Kidney epithelial cell (primary cell): ENCODE measurements around the gene TBC1D16. TPM values are rescaled to one million over a fixed set of nuclear protein-coding genes. Genes with fewer than 3 reads are reported as not detected.

Experiments
- DNase-seq: peaks from one replicate; pipeline ENCODE4 v3.0.0-alpha.2; 2010; ENCODE audit warnings: low read depth
- H3K27me3 ChIP-seq: 2 replicates; pipeline ENCODE4 v1.6.0; 2011; ENCODE audit warnings: low read length; ENCODE audit not compliant: control insufficient read depth, insufficient read depth
- H3K36me3 ChIP-seq: 2 replicates; pipeline ENCODE4 v1.5.1; 2011; ENCODE audit warnings: low read length; ENCODE audit not compliant: control insufficient read depth, insufficient read depth
- H3K4me3 ChIP-seq: 2 replicates; pipeline ENCODE4 v1.5.1; 2011; ENCODE audit warnings: low read depth, mild to moderate bottlenecking, control low read depth, low read length
- total RNA-seq: library from RNA; depleted of rRNA; stranded (reverse); fragments of >200 nt; gene quantifications from 2 replicates; pipeline ENCODE4 v1.2.3, GENCODE V29; 2015
- TF ChIP-seq, protein P1 (sequence below): IDR thresholded peaks from 2 replicates; pipeline ENCODE4 v1.5.1; 2011; ENCODE audit warnings: mild to moderate bottlenecking, moderate library complexity, low read length, control low read depth, inconsistent platforms; ENCODE audit not compliant: insufficient read depth, poor library complexity, severe bottlenecking

TBC1D16 gene
- total RNA-seq, 1 donor from 2014 or later, result 58.5 TPM

DNA sequence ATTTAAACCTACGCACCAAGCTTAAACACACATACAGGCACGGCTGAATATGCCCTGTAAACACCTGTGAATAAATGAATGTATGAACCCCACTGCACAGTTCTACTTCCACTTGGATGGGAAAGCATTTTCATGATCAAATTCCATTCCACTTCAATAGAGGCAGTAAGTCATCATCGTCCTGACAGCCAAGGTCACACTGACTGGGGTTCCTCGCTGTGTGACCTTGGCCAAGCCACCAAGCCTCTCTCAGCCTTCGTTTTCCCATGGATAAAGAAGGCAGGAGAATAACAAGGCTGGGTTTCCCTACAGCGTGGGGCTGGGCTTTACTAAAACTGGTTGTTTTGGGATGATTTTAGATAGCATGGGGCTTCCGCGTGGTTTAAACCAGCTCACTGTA, 82.8 kb downstream of the TBC1D16 start:
- TF ChIP-seq, protein P1, sequence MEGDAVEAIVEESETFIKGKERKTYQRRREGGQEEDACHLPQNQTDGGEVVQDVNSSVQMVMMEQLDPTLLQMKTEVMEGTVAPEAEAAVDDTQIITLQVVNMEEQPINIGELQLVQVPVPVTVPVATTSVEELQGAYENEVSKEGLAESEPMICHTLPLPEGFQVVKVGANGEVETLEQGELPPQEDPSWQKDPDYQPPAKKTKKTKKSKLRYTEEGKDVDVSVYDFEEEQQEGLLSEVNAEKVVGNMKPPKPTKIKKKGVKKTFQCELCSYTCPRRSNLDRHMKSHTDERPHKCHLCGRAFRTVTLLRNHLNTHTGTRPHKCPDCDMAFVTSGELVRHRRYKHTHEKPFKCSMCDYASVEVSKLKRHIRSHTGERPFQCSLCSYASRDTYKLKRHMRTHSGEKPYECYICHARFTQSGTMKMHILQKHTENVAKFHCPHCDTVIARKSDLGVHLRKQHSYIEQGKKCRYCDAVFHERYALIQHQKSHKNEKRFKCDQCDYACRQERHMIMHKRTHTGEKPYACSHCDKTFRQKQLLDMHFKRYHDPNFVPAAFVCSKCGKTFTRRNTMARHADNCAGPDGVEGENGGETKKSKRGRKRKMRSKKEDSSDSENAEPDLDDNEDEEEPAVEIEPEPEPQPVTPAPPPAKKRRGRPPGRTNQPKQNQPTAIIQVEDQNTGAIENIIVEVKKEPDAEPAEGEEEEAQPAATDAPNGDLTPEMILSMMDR, result no peak
- Histone ChIP-seq H3K36me3 (peaks cover 1% of the 10 kb centered on the region), H3K4me3 (no peak overlapping the region), H3K27me3 (no peaks in the 10 kb centered on the region)
- DNase-seq, result no peak

GRCh38 chr17:79952265-79952877, 83.3 kb downstream of the TBC1D16 start:
- Histone ChIP-seq H3K36me3 (peaks cover 1% of the 10 kb centered on the region), H3K27me3 (no peaks in the 10 kb centered on the region), H3K4me3 (no peak overlapping the region)
- DNase-seq, result no peak
- TF ChIP-seq, protein P1, result no peak

- TF ChIP-seq, protein P1, result no peak
- Histone ChIP-seq H3K4me3 (no peak overlapping the region), H3K27me3 (no peaks in the 10 kb centered on the region), H3K36me3 (peaks cover 3% of the 10 kb centered on the region)
- peak; percentile 25 for DNase-seq
Observed at GRCh38 chr17:79951361-79952264, 84.1 kb downstream of the TBC1D16 start.

GRCh38 chr17:79950751-79951150, 84.9 kb downstream of the TBC1D16 start:
- H3K4me3 ChIP-seq, result no peak overlapping the region
- peaks cover 3% of the 10 kb centered on the region for H3K36me3 ChIP-seq
- no peaks in the 10 kb centered on the region for H3K27me3 ChIP-seq
- no peak for DNase-seq
- TF ChIP-seq, protein P1, result no peak

GRCh38 chr17:79950306-79950705, 85.4 kb downstream of the TBC1D16 start:
- Histone ChIP-seq H3K4me3 (no peak overlapping the region), H3K36me3 (peaks cover 3% of the 10 kb centered on the region), H3K27me3 (no peaks in the 10 kb centered on the region)
- TF ChIP-seq, protein P1, result no peak
- no peak for DNase-seq
